K562 (cell line): ENCODE results near the gene TMEM143. TPM values are rescaled to one million over a fixed set of nuclear protein-coding genes. Genes with fewer than 3 reads are reported as not detected.
A peak's percentile ranks its signal among the peaks of the same experiment; 100 is the strongest.

Source experiments
- ATF7 ChIP-seq: fragments of 450-650 bp; IDR thresholded peaks from 2 replicates; pipeline ENCODE4 v1.7.1; 2014; ENCODE audit warnings: mild to moderate bottlenecking, moderate library complexity
- BRD9 ChIP-seq: fragments of 450-650 bp; IDR thresholded peaks from 2 replicates; pipeline ENCODE4 v1.6.1; 2018; ENCODE audit warnings: low read depth; ENCODE audit not compliant: partially characterized antibody
- CBX5 ChIP-seq: IDR thresholded peaks from 2 replicates; pipeline ENCODE4 v1.6.1; 2014; ENCODE audit warnings: low read depth, borderline replicate concordance
- CREB1 ChIP-seq, 2 experiments: sonication (generic) in 1 of 2; formaldehyde crosslinking in 1 of 2; IDR thresholded peaks; 2 replicates each; pipeline versions ENCODE4 v1.6.1 to v1.8.0; 2012 to 2022; ENCODE audit warnings: inconsistent platforms in 1 of 2, mild to moderate bottlenecking in 1 of 2, missing genetic modification reagents in 1 of 2, moderate library complexity in 1 of 2
- CXXC5 ChIP-seq: fragments of 250-450 bp; sonication (Bioruptor Pico); IDR thresholded peaks from 2 replicates; pipeline ENCODE4 v1.8.0; 2022; ENCODE audit warnings: inconsistent platforms, mild to moderate bottlenecking, moderate library complexity
- ETV1 ChIP-seq: fragments of 450-650 bp; conservative IDR thresholded peaks from 2 replicates; pipeline ENCODE4 v1.6.1; 2016; ENCODE audit warnings: missing genetic modification characterization, control low read depth, low read depth, missing compliant biosample characterization
- HCFC1 ChIP-seq: IDR thresholded peaks from 2 replicates; pipeline ENCODE4 v1.6.1; 2012; ENCODE audit warnings: low read depth, low read length, improper control_type of control experiment
- HNRNPL ChIP-seq: fragments of 200-400 bp; formaldehyde crosslinking; IDR thresholded peaks from 2 replicates; pipeline ENCODE4 v1.6.1; 2017; ENCODE audit warnings: low read depth, mild to moderate bottlenecking, low read length
- IFI16 ChIP-seq: fragments of 250-450 bp; sonication (Bioruptor Pico); IDR thresholded peaks from 2 replicates; pipeline ENCODE4 v2.1.2; 2022; ENCODE audit warnings: mild to moderate bottlenecking, inconsistent platforms
- MAZ ChIP-seq, 2 experiments: fragments of 450-650 bp in 1 of 2; sonication (generic) in 1 of 2; formaldehyde crosslinking; IDR thresholded peaks in 1 of 2; conservative IDR thresholded peaks in 1 of 2; 2 replicates each; pipeline versions ENCODE4 v1.4.0 to v1.5.0; 2020; ENCODE audit warnings: mild to moderate bottlenecking in 1 of 2, missing genetic modification reagents in 1 of 2
- MTA2 ChIP-seq: fragments of 450-650 bp; IDR thresholded peaks from 2 replicates; pipeline ENCODE4 v1.6.1; 2016; ENCODE audit warnings: low read depth
- NR2C2 ChIP-seq, 2 experiments: fragments of 200-800 bp in 1 of 2; sonication (Bioruptor generic) in 1 of 2; sonication (generic) in 1 of 2; formaldehyde crosslinking in 1 of 2; IDR thresholded peaks; 2 replicates each; pipeline versions ENCODE4 v1.6.1 to v1.8.0; 2016 to 2022; ENCODE audit warnings: mild to moderate bottlenecking in 1 of 2, missing compliant biosample characterization in 1 of 2, missing genetic modification characterization in 1 of 2, missing genetic modification reagents in 1 of 2
- PTTG1 ChIP-seq: fragments of 450-650 bp; IDR thresholded peaks from 2 replicates; pipeline ENCODE4 v1.6.1; 2016; ENCODE audit warnings: low read depth, mild to moderate bottlenecking, missing genetic modification characterization, missing compliant biosample characterization
- PURB ChIP-seq: sonication (generic); formaldehyde crosslinking; IDR thresholded peaks from 2 replicates; pipeline ENCODE4 v1.9.0; 2021; ENCODE audit warnings: low read depth, mild to moderate bottlenecking, missing genetic modification reagents
- RBBP5 ChIP-seq: fragments of 200-600 bp; sonication (generic); IDR thresholded peaks from 2 replicates; pipeline ENCODE4 v1.6.1; 2012; ENCODE audit warnings: borderline replicate concordance, mild to moderate bottlenecking, low read length, control low read depth, inconsistent platforms; ENCODE audit not compliant: insufficient read depth, poor library complexity, severe bottlenecking
- SMARCA5 ChIP-seq: fragments of 450-650 bp; IDR thresholded peaks from 2 replicates; pipeline ENCODE4 v1.6.1; 2016
- SUPT5H ChIP-seq: fragments of 450-650 bp; IDR thresholded peaks from 2 replicates; pipeline ENCODE4 v1.6.1; 2016
- TARDBP ChIP-seq: fragments of 450-650 bp; IDR thresholded peaks from 2 replicates; pipeline ENCODE4 v1.6.1; 2016
- U2AF2 ChIP-seq: fragments of 200-400 bp; formaldehyde crosslinking; optimal IDR thresholded peaks from 2 replicates; pipeline ENCODE3; 2017; ENCODE audit warnings: low read depth, mild to moderate bottlenecking, low read length
- WHSC1 ChIP-seq: IDR thresholded peaks from one replicate; pipeline ENCODE4 v1.6.1; 2012; ENCODE audit warnings: low read length, control low read depth, inconsistent platforms
- ZBTB12 ChIP-seq: fragments of 250-450 bp; sonication (Bioruptor Pico); IDR thresholded peaks from 2 replicates; pipeline ENCODE4 v1.4.0; 2020
- ZFP1 ChIP-seq: fragments of 450-650 bp; formaldehyde crosslinking; IDR thresholded peaks from 2 replicates; pipeline ENCODE4 v1.4.0; 2020; ENCODE audit warnings: mild to moderate bottlenecking, mixed read lengths
- ZNF212 ChIP-seq: fragments of 450-650 bp; formaldehyde crosslinking; IDR thresholded peaks from 2 replicates; pipeline ENCODE4 v1.4.0; 2020; ENCODE audit warnings: mild to moderate bottlenecking
- polyA plus RNA-seq, 8 experiments: library from polyadenylated mRNA; depleted of rRNA in 4 of 8; stranded (reverse) in 5 of 8; unstranded in 3 of 8; fragments of >200 nt; fragmentation: Nextera tagmentation in 2 of 8; fragmentation: Illumina TruSeq in 1 of 8; extraction: Ambion mirVana in 2 of 8; extraction: Trizol in 1 of 8; gene quantifications; 2 replicates each; pipeline versions ENCODE4 v1.2.1 to v1.2.3, GENCODE V29; 2011 to 2014; ENCODE audit warnings: inconsistent platforms in 1 of 8, missing spikeins in 1 of 8
- total RNA-seq, 7 experiments: library from RNA; depleted of rRNA in 6 of 7; stranded (reverse); fragments of >200 nt in 6 of 7; fragmentation: Illumina TruSeq in 2 of 7; extraction: Trizol in 2 of 7; gene quantifications; 2 replicates each; pipeline versions ENCODE4 v1.2.1 to v1.2.3, GENCODE V29; 2011 to 2021; ENCODE audit warnings: low replicate concordance in 1 of 7
- TF ChIP-seq, protein P1 (sequence below): fragments of 250-450 bp; sonication (Bioruptor Pico); IDR thresholded peaks from 2 replicates; pipeline ENCODE4 v1.8.0; 2022; ENCODE audit warnings: moderate library complexity, mild to moderate bottlenecking, inconsistent platforms
- TF ChIP-seq, protein P2 (sequence below): sonication (generic); formaldehyde crosslinking; IDR thresholded peaks from 2 replicates; pipeline ENCODE4 v1.8.0; 2022; ENCODE audit warnings: mild to moderate bottlenecking, low read depth, missing genetic modification reagents

Gene TMEM143
- total and polyA plus RNA-seq, 9 of the 15 experiments (the other 6 are each of a cell fraction or from before 2014, with no cell fraction given): 0.66 to 8.8 (median 4.3) TPM

DNA sequence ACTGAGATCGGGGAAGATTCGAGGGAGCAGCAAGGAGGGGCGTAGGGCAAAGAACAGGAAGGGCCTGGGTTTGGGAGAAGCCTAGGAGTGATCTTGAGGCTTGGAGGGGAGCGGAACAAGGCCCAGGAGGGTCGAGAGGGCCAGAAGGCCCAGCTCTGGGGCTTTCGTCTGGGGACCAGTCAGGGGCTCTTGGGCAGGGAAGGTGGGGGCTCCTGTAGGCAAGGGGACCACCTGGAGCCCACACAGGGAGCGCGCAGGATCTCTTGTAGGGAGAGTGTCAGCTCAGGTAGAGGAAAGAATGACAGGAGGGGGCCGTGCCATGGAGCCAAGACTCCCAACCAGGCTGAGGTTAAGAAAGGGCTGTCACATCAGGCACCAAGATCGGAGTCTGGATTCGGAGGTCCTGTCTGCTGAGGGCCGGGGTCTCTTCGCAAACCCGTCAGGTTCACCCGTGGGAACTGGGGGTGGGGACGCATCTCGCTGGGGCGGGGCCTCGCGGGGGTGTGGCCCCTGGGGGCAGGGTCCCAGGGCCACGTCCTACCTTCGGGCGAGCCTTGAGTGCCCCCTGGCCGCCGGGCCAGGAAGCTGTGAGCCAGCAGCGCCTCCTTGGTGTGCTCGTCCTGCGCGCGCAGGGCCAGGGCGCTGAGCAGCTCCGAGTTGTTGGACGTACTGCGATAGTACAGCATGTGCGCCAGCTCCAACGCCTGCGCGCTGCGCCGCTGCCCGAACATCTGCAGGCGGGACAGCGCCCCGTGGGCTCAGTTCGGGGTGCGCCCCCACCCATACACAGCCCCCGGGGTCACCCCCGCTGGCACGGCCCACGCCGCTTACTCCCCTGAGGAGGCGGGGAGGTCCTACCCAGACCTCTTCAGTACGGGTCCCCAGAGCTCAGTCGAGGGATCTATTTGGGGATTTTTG lies 30.0 kb downstream of the TMEM143 start (continued):
- TF ChIP-seq, protein P1, sequence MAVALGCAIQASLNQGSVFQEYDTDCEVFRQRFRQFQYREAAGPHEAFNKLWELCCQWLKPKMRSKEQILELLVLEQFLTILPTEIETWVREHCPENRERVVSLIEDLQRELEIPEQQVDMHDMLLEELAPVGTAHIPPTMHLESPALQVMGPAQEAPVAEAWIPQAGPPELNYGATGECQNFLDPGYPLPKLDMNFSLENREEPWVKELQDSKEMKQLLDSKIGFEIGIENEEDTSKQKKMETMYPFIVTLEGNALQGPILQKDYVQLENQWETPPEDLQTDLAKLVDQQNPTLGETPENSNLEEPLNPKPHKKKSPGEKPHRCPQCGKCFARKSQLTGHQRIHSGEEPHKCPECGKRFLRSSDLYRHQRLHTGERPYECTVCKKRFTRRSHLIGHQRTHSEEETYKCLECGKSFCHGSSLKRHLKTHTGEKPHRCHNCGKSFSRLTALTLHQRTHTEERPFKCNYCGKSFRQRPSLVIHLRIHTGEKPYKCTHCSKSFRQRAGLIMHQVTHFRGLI (CRISPR knock-in tag): no peak
- no peak for TF ChIP-seq PURB (CRISPR knock-in tag)
- no peak for TF ChIP-seq NR2C2 (CRISPR knock-in tag; IDR thresholded peaks at IDR 0.05)
- TF ChIP-seq NR2C2 (tag; IDR thresholded peaks at IDR 0.05): peak; percentile 44
- peak; percentile 42; the same call in 1 of the 2 replicates for TF ChIP-seq CREB1 (IDR thresholded peaks at IDR 0.05)
- TF ChIP-seq CREB1 (CRISPR knock-in tag; IDR thresholded peaks at IDR 0.05): peak; percentile 67; the same call in 1 of the 2 replicates
- TF ChIP-seq ZBTB12 (CRISPR knock-in tag): no peak
- peak; percentile 70; the same call in 1 of the 2 replicates for TF ChIP-seq TARDBP
- 0 out of 2 replicates have a peak, but pooled peaks have one; percentile 21 for TF ChIP-seq ETV1 (tag)
- peak; percentile 80 to 95 for TF ChIP-seq MAZ (CRISPR knock-in tag; conservative IDR thresholded peaks at IDR 0.05 in 1 of 2, IDR thresholded peaks at IDR 0.05 in 1 of 2)
- TF ChIP-seq ZNF212 (CRISPR knock-in tag): no peak
- TF ChIP-seq ATF7: peak; percentile 61; the same call in 1 of the 2 replicates
- no peak for TF ChIP-seq PTTG1 (tag)
- no peak for TF ChIP-seq CBX5
- no peak for TF ChIP-seq IFI16 (CRISPR knock-in tag)
- TF ChIP-seq MTA2: no peak
- TF ChIP-seq SMARCA5: peak; percentile 54; the same call in 1 of the 2 replicates
- no peak for TF ChIP-seq U2AF2
- TF ChIP-seq SUPT5H: peak; percentile 61
- TF ChIP-seq BRD9: peak; percentile 67
- 0 out of 2 replicates have a peak, but pooled peaks have one; percentile 7 for TF ChIP-seq HCFC1
- TF ChIP-seq ZFP1 (CRISPR knock-in tag): no peak
- TF ChIP-seq CXXC5 (CRISPR knock-in tag): peak; percentile 88
- TF ChIP-seq WHSC1: no peak
- TF ChIP-seq RBBP5: peak; percentile 20
- peak; percentile 53; the same call in 1 of the 2 replicates for TF ChIP-seq HNRNPL
- TF ChIP-seq, protein P2, sequence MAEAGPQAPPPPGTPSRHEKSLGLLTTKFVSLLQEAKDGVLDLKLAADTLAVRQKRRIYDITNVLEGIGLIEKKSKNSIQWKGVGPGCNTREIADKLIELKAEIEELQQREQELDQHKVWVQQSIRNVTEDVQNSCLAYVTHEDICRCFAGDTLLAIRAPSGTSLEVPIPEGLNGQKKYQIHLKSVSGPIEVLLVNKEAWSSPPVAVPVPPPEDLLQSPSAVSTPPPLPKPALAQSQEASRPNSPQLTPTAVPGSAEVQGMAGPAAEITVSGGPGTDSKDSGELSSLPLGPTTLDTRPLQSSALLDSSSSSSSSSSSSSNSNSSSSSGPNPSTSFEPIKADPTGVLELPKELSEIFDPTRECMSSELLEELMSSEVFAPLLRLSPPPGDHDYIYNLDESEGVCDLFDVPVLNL (CRISPR knock-in tag): no peak
